Body of pancreas (tissue), 4 donors: ENCODE results near the gene PRR29.

Experiments used
- POLR2A ChIP-seq, 3 donors: fragments of 450-650 bp; IDR thresholded peaks; one replicate each; pipeline ENCODE4 v1.6.1; 2016; ENCODE audit warnings: antibody characterized with exemption in 3 of 3, mild to moderate bottlenecking in 2 of 3
- TF ChIP-seq, protein P1 (sequence below), 7 experiments: fragments of 450-650 bp in 4 of 7; fragments of 200-600 bp in 3 of 7; sonication (generic) in 3 of 7; IDR thresholded peaks; one replicate each; pipeline ENCODE4 v1.5.1; 2016 to 2019; ENCODE audit warnings: antibody characterized with exemption in 7 of 7

DNA sequence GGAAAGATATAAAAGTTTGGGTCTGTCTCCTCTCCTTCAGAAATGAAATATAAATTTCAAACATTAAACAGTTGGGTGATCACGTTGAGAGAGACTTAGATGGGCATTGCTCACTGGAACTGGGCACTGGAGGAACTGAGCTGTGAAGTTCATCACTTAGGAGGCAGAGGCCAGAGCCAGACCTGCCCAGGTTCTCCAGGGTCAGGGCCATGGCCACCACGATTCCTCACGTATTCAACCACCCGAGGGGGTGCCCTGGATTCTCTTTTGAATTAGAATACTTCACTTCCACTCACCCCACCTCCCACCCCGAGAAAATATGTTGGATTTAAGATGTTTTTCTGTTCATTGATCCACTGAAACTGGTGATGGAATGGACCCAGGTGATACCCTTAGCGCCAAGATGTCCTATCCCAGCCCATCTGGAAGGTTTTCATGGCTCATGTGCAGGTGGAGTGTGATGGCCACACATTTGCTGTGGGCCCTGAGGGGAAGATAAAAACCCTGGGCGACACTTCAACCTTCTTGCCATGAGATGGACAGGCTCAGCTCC, 6.1 kb downstream of the PRR29 start:
- TF ChIP-seq, protein P1, sequence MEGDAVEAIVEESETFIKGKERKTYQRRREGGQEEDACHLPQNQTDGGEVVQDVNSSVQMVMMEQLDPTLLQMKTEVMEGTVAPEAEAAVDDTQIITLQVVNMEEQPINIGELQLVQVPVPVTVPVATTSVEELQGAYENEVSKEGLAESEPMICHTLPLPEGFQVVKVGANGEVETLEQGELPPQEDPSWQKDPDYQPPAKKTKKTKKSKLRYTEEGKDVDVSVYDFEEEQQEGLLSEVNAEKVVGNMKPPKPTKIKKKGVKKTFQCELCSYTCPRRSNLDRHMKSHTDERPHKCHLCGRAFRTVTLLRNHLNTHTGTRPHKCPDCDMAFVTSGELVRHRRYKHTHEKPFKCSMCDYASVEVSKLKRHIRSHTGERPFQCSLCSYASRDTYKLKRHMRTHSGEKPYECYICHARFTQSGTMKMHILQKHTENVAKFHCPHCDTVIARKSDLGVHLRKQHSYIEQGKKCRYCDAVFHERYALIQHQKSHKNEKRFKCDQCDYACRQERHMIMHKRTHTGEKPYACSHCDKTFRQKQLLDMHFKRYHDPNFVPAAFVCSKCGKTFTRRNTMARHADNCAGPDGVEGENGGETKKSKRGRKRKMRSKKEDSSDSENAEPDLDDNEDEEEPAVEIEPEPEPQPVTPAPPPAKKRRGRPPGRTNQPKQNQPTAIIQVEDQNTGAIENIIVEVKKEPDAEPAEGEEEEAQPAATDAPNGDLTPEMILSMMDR (IDR thresholded peaks at IDR 0.05), result no peak
- TF ChIP-seq POLR2A (IDR thresholded peaks at IDR 0.05), result no peak
